H1 (cell line): ENCODE data around the gene KLHL3.

ENCODE experiments used
- BACH1 ChIP-seq: IDR thresholded peaks from 2 replicates; pipeline ENCODE4 v1.6.1; 2012; ENCODE audit warnings: low read length, improper control_type of control experiment
- CEBPB ChIP-seq: IDR thresholded peaks from 2 replicates; pipeline ENCODE4 v1.6.1; 2012; ENCODE audit warnings: low read depth, low read length
- CREB1 ChIP-seq: IDR thresholded peaks from 2 replicates; pipeline ENCODE4 v1.6.1; 2012; ENCODE audit warnings: inconsistent platforms
- CTCF ChIP-seq, 3 experiments: IDR thresholded peaks; 1 replicate in 2 of 3; 2 replicates in 1 of 3; pipeline versions ENCODE4 v1.5.1 to v1.6.1; 2011; ENCODE audit warnings: low read length in 3 of 3, mild to moderate bottlenecking in 3 of 3, inconsistent platforms in 2 of 3, low read depth in 1 of 3, moderate library complexity in 1 of 3; ENCODE audit not compliant: insufficient read depth in 1 of 3; ENCODE audit errors: control extremely low read depth in 1 of 3
- EP300 ChIP-seq, 2 experiments: IDR thresholded peaks; 1 replicate in 1 of 2; 2 replicates in 1 of 2; pipeline ENCODE4 v1.6.1; 2011 to 2012; ENCODE audit warnings: low read depth in 2 of 2, low read length in 2 of 2, mild to moderate bottlenecking in 2 of 2, borderline replicate concordance in 1 of 2, inconsistent platforms in 1 of 2, moderate library complexity in 1 of 2
- GABPA ChIP-seq: IDR thresholded peaks from 2 replicates; pipeline ENCODE4 v1.6.1; 2011; ENCODE audit warnings: mild to moderate bottlenecking, low read length, moderate library complexity, borderline replicate concordance; ENCODE audit not compliant: insufficient read depth
- HDAC2 ChIP-seq, 2 experiments: fragments of 300-600 bp in 1 of 2; sonication (generic) in 1 of 2; IDR thresholded peaks; 2 replicates each; pipeline ENCODE4 v1.6.1; 2011 to 2012; ENCODE audit warnings: low read depth in 2 of 2, low read length in 2 of 2, mild to moderate bottlenecking in 2 of 2, moderate library complexity in 2 of 2, borderline replicate concordance in 1 of 2, inconsistent platforms in 1 of 2
- POLR2AphosphoS5 ChIP-seq: IDR thresholded peaks from 2 replicates; pipeline ENCODE4 v1.6.1; 2011; ENCODE audit warnings: low read depth, low read length
- RFX5 ChIP-seq: IDR thresholded peaks from 2 replicates; pipeline ENCODE4 v1.6.1; 2011; ENCODE audit warnings: low read depth, low read length, improper control_type of control experiment, borderline replicate concordance
- RNF2 ChIP-seq: fragments of 200-900, 300-1000 bp; sonication (generic); IDR thresholded peaks from 2 replicates; pipeline ENCODE4 v1.7.1; 2016; ENCODE audit warnings: borderline replicate concordance, low read depth, mild to moderate bottlenecking, antibody characterized with exemption, low read length; ENCODE audit not compliant: poor library complexity, severe bottlenecking; ENCODE audit errors: missing control alignments
- SIRT6 ChIP-seq: IDR thresholded peaks from one replicate; pipeline ENCODE4 v1.7.1; 2012; ENCODE audit warnings: low read length, inconsistent platforms
- ZNF274 ChIP-seq: IDR thresholded peaks from 2 replicates; pipeline ENCODE4 v1.7.0; 2012; ENCODE audit warnings: low read length, borderline replicate concordance; ENCODE audit errors: extremely low read depth

- no peak for TF ChIP-seq CTCF (IDR thresholded peaks at IDR 0.05; ENCODE audit: control extremely low read depth in 1 of 3, insufficient read depth in 1 of 3, low read depth in 1 of 3, low read length in 3 of 3)
- TF ChIP-seq CREB1: no peak
- TF ChIP-seq CEBPB: no peak
- no peak for TF ChIP-seq BACH1
- TF ChIP-seq HDAC2 (IDR thresholded peaks at IDR 0.05; ENCODE audit: borderline replicate concordance in 1 of 2, low read depth in 2 of 2, low read length in 2 of 2): no peak
- no peak for TF ChIP-seq ZNF274
- no peak for TF ChIP-seq SIRT6
- TF ChIP-seq GABPA: no peak
- TF ChIP-seq RNF2: no peak
- TF ChIP-seq RFX5: no peak
- no peak for TF ChIP-seq EP300 (IDR thresholded peaks at IDR 0.05; ENCODE audit: borderline replicate concordance in 1 of 2, low read depth in 2 of 2, low read length in 2 of 2)
- no peak for TF ChIP-seq POLR2AphosphoS5
Observed at GRCh38 chr5:137679195-137679594, 56.7 kb downstream of the KLHL3 start.
